GM15510 (cell line): ENCODE measurements around the gene KRTAP4-3.
"Not testable (repeated sequence)": the region's sequence is repeated elsewhere in the genome, so short reads cannot be mapped to it uniquely, and the experiment has no call there.

Source experiments
- POLR2A ChIP-seq: IDR thresholded peaks from 3 replicates; pipeline ENCODE4 v1.6.1; 2011; ENCODE audit warnings: borderline replicate concordance; ENCODE audit not compliant: insufficient read length; ENCODE audit errors: extremely low read depth

Gene KRTAP4-3

GRCh38 chr17:41126412-41126811 is 41.6 kb downstream of the KRTAP4-3 start:
- no peak for TF ChIP-seq POLR2A

- TF ChIP-seq POLR2A: no peak
Measured at GRCh38 chr17:41125064-41125463, 43.0 kb downstream of the KRTAP4-3 start.

- TF ChIP-seq POLR2A: not testable (repeated sequence)
Measured at GRCh38 chr17:41123991-41124371, 44.0 kb downstream of the KRTAP4-3 start, which contains the start of gene KRTAP4-12. Gene KRTAP4-12, minus strand, starts transcription at chr17:41124182. Its CDS starts 60 bp downstream, at chr17:41124122.

- TF ChIP-seq POLR2A: no peak
Measured at GRCh38 chr17:41121742-41122141, 46.3 kb downstream of the KRTAP4-3 start.

GRCh38 chr17:41118721-41119120 is 49.3 kb downstream of the KRTAP4-3 start:
- no peak for TF ChIP-seq POLR2A

- not testable (repeated sequence) for TF ChIP-seq POLR2A
Measured at GRCh38 chr17:41117846-41118386, 50.1 kb downstream of the KRTAP4-3 start, which contains the start of gene KRTAP4-11. Gene KRTAP4-11, minus strand, starts transcription at chr17:41118373. Its CDS starts 58 bp downstream, at chr17:41118315.
